ENCODE data around the gene ADRM1. TPM values are rescaled to one million over a fixed set of nuclear protein-coding genes. Genes with fewer than 3 reads are reported as not detected.

Gene ADRM1
- total RNA-seq, 1 experiment from 2014 or later, result 127 TPM

DNA sequence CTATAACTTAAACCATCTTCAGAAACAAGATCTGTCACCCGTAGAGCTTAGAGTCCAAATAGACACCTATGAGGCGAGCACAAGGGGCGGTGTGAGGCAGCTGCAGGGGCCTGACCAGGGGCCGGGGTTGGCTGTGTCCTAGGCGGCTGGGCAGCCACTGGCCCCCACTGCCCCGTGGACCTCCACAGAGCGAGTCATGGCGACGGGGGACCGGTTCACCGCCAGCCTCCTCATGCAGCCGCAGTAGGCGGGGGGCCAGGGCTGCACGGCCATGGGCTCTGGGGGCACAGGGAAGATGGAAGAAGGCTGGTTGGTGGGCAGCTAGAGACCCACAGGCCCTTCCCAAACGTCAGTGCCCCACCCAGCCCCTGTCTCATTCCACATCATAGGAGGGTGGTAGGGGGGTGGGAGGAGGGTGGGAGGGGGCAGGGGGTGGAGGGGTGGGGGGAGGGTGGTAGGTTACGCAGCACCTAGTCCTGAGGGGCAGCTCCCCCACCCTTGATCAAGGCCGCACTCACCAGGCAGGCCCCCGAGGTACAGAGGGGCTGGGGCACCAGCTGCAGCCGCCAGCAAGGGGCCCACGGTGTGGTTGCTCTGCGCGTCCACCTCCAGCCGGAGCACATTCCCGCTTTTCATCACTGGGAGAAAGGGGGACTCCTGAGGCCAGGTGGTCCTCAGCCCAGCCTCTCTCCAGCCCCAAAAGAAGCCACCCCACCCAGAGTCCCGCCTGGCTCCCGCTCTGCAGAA is 6.6 kb downstream of the ADRM1 start:
- Mint-ChIP-seq H3K27ac (ENCODE audit: low read depth, unreplicated experiment) (no peak overlapping the region), H3K4me1 (ENCODE audit: insufficient read depth, unreplicated experiment) (peaks cover 9% of the 10 kb centered on the region), H3K9me3 (ENCODE audit: unreplicated experiment) (no peaks in the 10 kb centered on the region), H3K4me3 (ENCODE audit: unreplicated experiment) (no peak overlapping the region), H3K27me3 (ENCODE audit: insufficient read depth, unreplicated experiment) (no peaks in the 10 kb centered on the region), H3K36me3 (ENCODE audit: insufficient read depth, unreplicated experiment) (peaks cover 91% of the 10 kb centered on the region)
- POLR2A ChIA-PET, result interaction anchor here (0.7 to 5.2 kb wide), 8 partner anchors 11 to 78 kb away, joined by 3 to 63 read pairs (median 4); partner anchors contain the start of gene RPS21
- DNase-seq (ENCODE audit: unreplicated experiment), result no peak
- TSS peak; percentile 56 for BruUV-seq (replicated peaks)
- intact Hi-C loops (cut with micrococcal nuclease), result no loop called here
- CTCF ChIA-PET, result interaction anchor here (0.6 to 1.4 kb wide), 3 partner anchors 24 to 60 kb away, joined by 3 to 4 read pairs (median 3); no protein-coding TSS in a partner anchor
- TF ChIP-seq, protein P1, sequence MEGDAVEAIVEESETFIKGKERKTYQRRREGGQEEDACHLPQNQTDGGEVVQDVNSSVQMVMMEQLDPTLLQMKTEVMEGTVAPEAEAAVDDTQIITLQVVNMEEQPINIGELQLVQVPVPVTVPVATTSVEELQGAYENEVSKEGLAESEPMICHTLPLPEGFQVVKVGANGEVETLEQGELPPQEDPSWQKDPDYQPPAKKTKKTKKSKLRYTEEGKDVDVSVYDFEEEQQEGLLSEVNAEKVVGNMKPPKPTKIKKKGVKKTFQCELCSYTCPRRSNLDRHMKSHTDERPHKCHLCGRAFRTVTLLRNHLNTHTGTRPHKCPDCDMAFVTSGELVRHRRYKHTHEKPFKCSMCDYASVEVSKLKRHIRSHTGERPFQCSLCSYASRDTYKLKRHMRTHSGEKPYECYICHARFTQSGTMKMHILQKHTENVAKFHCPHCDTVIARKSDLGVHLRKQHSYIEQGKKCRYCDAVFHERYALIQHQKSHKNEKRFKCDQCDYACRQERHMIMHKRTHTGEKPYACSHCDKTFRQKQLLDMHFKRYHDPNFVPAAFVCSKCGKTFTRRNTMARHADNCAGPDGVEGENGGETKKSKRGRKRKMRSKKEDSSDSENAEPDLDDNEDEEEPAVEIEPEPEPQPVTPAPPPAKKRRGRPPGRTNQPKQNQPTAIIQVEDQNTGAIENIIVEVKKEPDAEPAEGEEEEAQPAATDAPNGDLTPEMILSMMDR (IDR thresholded peaks at IDR 0.05; ENCODE audit: unreplicated experiment), result no peak

DNA sequence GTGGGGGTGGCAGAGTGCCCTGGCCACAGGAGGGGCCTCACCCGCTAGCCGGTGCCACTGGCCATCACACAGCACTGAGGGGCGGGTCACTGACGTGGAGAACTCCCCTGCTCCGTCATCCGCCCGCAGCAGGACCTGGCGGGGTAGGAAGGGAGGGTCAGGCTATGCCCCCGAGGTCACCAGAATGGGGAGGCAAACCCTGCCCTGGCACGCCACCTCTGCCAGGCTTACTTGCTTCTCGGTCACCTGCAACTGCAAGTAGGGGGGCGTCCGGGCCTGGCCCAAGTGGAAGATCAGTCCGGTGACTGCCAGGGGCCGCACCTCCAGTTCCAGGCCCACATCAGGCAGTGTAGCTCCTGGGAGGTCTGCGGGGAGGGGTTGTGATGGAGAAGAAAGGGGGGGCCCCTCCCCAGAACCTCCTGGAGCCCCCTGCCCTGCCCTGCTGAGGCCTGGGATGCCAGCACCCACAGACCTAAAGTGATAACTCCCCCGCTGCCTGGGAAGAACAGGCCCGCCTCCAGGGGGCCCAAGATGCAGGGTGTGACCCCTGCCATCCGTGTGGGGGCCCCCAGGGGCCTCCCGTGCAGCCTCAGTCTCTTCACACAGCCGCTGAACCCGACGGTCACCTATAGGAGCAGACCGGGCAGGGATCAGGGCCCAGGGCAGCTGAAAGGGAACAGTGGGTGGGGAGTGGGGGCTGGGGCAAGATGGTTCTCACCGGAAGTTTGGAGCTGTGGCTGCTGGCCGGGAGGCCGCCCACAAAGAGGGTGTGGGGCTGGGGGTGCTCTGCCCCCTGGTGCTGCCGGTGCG is 7.4 kb downstream of the ADRM1 start:
- no TSS peak for BruUV-seq (replicated peaks)
- ChIA-PET CTCF (no interaction called here), POLR2A (interaction anchor here (1.0 kb wide), 1 partner anchor 10 kb away, joined by 3 read pairs; no protein-coding TSS in a partner anchor)
- H3K36me3 Mint-ChIP-seq (ENCODE audit: insufficient read depth, unreplicated experiment), result peaks cover 87% of the 10 kb centered on the region
- H3K4me3 Mint-ChIP-seq (ENCODE audit: unreplicated experiment), result no peak overlapping the region
- no peaks in the 10 kb centered on the region for H3K9me3 Mint-ChIP-seq (ENCODE audit: unreplicated experiment)
- TF ChIP-seq, protein P1 (IDR thresholded peaks at IDR 0.05; ENCODE audit: unreplicated experiment), result no peak
- DNase-seq (ENCODE audit: unreplicated experiment), result no peak
- H3K4me1 Mint-ChIP-seq (ENCODE audit: insufficient read depth, unreplicated experiment), result peaks cover 6% of the 10 kb centered on the region
- intact Hi-C loops (cut with micrococcal nuclease), result no loop called here
- H3K27ac Mint-ChIP-seq (ENCODE audit: low read depth, unreplicated experiment), result no peak overlapping the region
- H3K27me3 Mint-ChIP-seq (ENCODE audit: insufficient read depth, unreplicated experiment), result no peaks in the 10 kb centered on the region

DNA sequence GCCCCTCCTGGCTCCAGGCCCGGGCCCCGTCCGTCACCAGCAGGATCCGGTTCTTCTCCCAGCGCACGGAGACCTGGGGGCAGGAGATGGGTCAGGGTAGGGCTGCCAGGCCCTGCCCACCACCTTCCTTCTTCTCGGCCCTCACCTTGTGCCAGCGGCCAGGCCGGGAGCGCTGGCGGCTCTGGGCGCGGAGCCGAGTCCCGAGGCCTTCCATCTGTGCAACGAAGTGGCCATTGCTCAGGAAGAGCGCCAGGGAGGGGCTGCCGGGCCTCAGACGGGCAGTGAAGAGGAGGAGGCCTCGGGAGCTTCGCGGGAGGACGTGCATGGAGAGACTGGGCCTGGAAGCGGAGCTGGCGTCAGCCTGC is 7.9 kb downstream of the ADRM1 start:
- POLR2A ChIA-PET, result interaction anchor here (1.0 kb wide), 1 partner anchor 9 kb away, joined by 3 read pairs; no protein-coding TSS in a partner anchor
- no peak for DNase-seq (ENCODE audit: unreplicated experiment)
- BruUV-seq (replicated peaks), result no TSS peak
- H3K9me3 Mint-ChIP-seq (ENCODE audit: unreplicated experiment), result no peaks in the 10 kb centered on the region
- TF ChIP-seq, protein P1 (IDR thresholded peaks at IDR 0.05; ENCODE audit: unreplicated experiment), result no peak
- no peak overlapping the region for H3K4me3 Mint-ChIP-seq (ENCODE audit: unreplicated experiment)
- peaks cover under 1% of the 10 kb centered on the region for H3K4me1 Mint-ChIP-seq (ENCODE audit: insufficient read depth, unreplicated experiment)
- peaks cover 87% of the 10 kb centered on the region for H3K36me3 Mint-ChIP-seq (ENCODE audit: insufficient read depth, unreplicated experiment)
- H3K27me3 Mint-ChIP-seq (ENCODE audit: insufficient read depth, unreplicated experiment), result no peaks in the 10 kb centered on the region
- intact Hi-C loops (cut with micrococcal nuclease), result no loop called here
- no peak overlapping the region for H3K27ac Mint-ChIP-seq (ENCODE audit: low read depth, unreplicated experiment)
- CTCF ChIA-PET, result no interaction called here

DNA sequence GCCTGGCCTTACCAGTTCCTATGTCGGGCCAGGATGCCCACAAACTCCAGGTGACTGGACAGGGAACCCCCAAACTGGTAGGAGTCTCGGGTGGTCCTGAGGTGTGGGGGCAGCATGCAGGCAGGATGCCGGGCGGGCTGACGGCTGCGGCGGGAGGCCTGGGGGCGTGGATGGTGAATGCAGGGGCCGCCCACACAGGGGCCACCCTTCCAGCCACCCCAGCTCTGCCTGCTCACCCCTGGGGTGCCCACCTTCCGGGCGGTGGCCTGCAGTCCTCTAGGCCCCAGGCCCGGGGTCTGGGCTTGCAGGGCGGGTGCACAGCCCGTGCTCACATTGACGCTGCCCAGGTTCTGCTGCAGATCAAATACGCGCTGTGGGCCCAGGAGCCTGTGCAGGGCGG is 8.4 kb downstream of the ADRM1 start:
- no peaks in the 10 kb centered on the region for H3K4me1 Mint-ChIP-seq (ENCODE audit: insufficient read depth, unreplicated experiment)
- ChIA-PET POLR2A (no interaction called here), CTCF (no interaction called here)
- H3K9me3 Mint-ChIP-seq (ENCODE audit: unreplicated experiment), result no peaks in the 10 kb centered on the region
- no peak overlapping the region for H3K27ac Mint-ChIP-seq (ENCODE audit: low read depth, unreplicated experiment)
- H3K4me3 Mint-ChIP-seq (ENCODE audit: unreplicated experiment), result no peak overlapping the region
- peaks cover 87% of the 10 kb centered on the region for H3K36me3 Mint-ChIP-seq (ENCODE audit: insufficient read depth, unreplicated experiment)
- TF ChIP-seq, protein P1 (IDR thresholded peaks at IDR 0.05; ENCODE audit: unreplicated experiment), result no peak
- H3K27me3 Mint-ChIP-seq (ENCODE audit: insufficient read depth, unreplicated experiment), result no peaks in the 10 kb centered on the region
- no TSS peak for BruUV-seq (replicated peaks)
- intact Hi-C loops (cut with micrococcal nuclease), result no loop called here
- DNase-seq (ENCODE audit: unreplicated experiment), result no peak

All from MCF 10A (cell line).